Hepatocyte (in vitro differentiated cells): ENCODE measurements around the gene SSH3.

Source experiments
- CTCF ChIP-seq: fragments of 200-600 bp; sonication (generic); IDR thresholded peaks from 2 replicates; pipeline ENCODE4 v1.5.1; 2016; ENCODE audit warnings: antibody characterized with exemption, mild to moderate bottlenecking; ENCODE audit not compliant: poor library complexity
- EZH2 ChIP-seq: fragments of 200-600 bp; sonication (generic); IDR thresholded peaks from 2 replicates; pipeline ENCODE4 v1.6.1; 2016; ENCODE audit warnings: antibody characterized with exemption, mild to moderate bottlenecking, borderline replicate concordance
- EZH2phosphoT487 ChIP-seq: fragments of 200-600 bp; sonication (generic); IDR thresholded peaks from one replicate; pipeline ENCODE4 v1.6.1; 2018; ENCODE audit warnings: antibody characterized with exemption, mild to moderate bottlenecking, low read depth, moderate library complexity; ENCODE audit not compliant: unreplicated experiment, severe bottlenecking

- no peak for TF ChIP-seq CTCF
- TF ChIP-seq EZH2phosphoT487, result no peak
- TF ChIP-seq EZH2, result no peak
These were observed 51.0 kb downstream of the SSH3 start for GRCh38 chr11:67354075-67355022.
